Frontal cortex (tissue), 4 donors: ENCODE results near the gene ARHGEF7. TPM values are rescaled to one million over a fixed set of nuclear protein-coding genes. Genes with fewer than 3 reads are reported as not detected.

ENCODE experiments used
- DNase-seq, 2 donors: peaks; one replicate each; pipeline ENCODE4 v3.0.0; 2012; ENCODE audit warnings: low spot score in 2 of 2
- FAIRE-seq: peaks from 2 replicates; lab custom pipeline; 2012; peaks lifted over from hg19 to GRCh38; lab: Jason Lieb, UNC
- total RNA-seq: library from RNA; depleted of rRNA; stranded (reverse); fragments of >200 nt; gene quantifications from one replicate; pipeline ENCODE4 v1.2.3, GENCODE V29; 2014
- donor health status: control.
- donor health status: control.
- donor health status: control.

ARHGEF7 gene
- total RNA-seq, 1 donor from 2014 or later, result 137 TPM

DNA sequence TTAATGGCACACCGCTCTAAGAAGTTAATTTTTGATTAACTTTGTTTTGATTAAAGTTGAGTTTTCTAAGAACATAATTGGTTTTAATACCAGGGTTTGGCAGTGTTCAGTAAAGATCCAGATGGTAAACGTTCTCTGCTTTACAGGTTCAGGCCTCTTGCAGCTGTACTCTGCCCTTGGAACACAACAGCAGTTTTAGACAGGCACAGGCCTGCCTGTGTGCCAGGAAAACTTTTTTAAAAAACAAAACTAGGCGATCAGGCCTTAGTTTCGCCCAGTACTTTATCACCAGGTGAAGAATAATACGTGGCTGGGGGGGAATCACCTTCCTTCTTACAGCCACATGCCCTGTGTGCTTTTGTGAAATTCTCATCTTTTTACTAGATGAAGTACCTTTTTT, 167.3 kb downstream of the ARHGEF7 start:
- FAIRE-seq (no peak), DNase-seq (no peak)

DNA sequence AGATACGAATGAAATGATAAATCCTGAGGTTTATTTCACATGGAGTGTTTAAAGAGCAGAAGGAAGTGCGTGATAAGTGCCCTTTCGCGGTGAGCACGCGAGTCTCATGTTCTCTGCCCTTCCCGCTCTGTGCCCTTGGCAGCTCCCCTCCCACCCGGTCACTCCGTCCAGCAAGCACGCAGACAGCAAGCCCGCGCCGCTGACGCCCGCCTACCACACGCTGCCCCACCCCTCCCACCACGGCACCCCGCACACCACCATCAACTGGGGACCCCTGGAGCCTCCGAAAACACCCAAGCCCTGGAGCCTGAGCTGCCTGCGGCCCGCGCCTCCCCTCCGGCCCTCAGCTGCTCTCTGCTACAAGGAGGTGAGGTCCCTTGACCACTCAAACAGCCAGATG, 167.9 kb downstream of the ARHGEF7 start:
- DNase-seq (no peak), FAIRE-seq (no peak)

DNA sequence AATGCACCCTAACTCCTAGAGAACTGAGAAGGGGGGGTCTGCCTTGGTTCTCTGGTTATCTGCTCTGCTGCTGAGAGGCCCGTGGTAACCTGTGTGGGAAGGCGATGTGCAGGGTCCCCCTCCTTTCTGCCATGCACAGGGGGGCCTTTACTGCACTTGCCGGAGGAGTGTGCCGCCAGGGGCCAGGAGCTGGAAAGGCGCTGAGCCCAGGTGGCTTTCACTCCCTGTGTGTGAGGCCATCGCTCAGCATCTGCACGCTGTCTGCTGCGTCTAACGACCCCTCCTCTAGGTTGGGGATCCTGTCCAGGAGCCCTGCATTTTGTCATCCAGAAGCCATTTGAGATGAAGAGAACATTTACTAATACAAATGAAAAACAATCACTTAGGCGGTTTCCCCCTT, 168.3 kb downstream of the ARHGEF7 start:
- DNase-seq, result no peak
- no peak for FAIRE-seq

DNA sequence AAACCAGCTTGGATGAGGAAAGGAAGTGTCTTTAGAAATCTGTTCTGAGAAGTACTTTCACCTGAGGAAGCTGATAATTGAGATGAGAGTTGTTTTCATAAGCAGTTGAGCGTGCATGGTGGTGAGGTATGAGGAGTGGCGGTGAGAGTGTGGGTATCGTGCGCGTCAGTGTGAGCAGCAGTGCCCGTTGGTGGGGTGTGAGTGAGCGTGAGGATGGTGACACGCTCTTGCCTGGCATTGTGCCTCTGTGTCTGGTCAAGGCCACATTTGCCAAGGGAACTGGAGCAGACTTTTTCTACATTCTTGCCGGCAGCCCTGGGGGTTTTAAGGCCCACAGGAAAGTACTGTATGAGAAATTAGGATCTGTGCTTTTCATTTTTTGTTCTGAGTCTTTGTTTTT, 168.9 kb downstream of the ARHGEF7 start:
- DNase-seq (no peak), FAIRE-seq (no peak)

DNA sequence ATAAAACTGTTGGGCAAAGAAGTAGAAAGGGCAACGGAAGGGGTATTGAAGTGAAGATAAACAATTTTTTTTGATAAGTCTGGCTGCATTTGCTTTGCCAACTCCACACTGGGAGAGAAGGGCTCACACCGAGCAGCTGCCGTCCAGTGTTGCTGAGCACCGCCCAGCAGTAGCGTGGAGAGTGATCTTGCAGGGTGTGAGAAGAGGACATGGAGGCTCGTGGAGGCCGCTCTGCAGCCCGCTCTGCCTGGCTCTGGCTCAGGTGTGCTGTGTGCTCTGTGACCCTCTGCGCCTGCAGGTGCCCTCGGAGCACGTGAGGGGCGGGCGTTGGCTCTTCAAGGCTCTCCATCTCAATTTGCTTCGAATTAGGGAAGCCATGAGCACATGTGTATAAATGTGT, 169.5 kb downstream of the ARHGEF7 start:
- FAIRE-seq (no peak), DNase-seq (no peak)

DNA sequence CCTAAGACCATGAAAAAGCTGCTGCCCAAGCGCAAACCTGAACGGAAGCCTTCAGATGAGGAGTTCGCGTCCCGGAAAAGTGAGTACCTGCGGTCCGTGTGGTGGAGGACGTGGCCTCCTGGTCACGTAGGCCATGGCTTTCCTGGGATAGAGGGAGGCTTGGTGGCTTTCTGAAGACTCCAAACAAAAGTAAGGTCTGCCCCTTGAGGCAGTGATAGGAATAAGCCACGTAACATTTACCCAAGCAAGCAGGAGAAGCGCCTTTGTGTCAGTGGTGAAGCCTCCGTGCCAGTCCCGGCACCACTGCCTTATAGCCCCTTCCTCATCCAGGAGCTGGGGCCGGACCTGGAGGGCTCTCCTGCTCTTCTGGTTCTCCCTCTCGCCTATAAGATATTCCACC, 171.1 kb downstream of the ARHGEF7 start:
- FAIRE-seq (no peak), DNase-seq (no peak)

DNA sequence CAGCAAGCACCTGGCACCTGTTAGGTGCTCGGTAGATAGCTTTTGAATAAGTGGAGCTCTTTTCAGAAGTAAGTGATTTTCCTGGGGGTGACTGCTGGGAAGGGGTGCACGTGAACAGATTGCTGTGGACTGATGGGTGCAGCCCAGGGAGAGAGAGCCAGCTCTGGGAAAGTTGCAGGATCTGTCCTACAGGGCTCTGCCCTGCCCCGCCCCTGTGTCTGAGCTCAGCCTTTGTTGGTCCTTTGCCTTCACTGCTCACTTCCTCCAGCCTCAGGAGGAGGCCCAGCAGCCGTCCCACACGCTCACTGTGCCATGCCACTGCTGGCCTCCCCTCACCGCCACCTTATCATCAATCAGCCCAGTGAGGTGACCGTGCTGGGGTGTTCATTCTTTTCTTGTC, 171.6 kb downstream of the ARHGEF7 start:
- FAIRE-seq, result no peak
- no peak for DNase-seq

DNA sequence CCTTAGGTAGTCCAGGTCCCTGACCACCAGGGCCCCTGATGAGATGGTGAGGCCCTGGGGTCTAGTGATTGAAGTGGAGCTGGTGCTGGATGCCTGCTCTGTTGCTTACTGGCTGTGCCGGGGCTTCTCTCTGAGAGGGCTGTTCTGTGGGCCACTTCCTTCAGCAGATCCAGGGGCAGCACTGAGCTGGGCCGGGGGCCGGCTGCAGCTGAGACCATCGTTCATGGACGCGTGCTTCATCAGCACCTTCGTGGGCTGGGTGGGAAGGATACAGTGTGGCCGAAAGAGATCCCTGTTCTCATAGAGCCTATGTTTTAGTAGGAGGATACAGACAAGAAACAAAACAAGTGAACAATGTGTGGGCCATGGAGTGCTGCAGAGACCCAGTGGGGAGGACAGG, 172.1 kb downstream of the ARHGEF7 start:
- FAIRE-seq, result no peak
- DNase-seq, result no peak

DNA sequence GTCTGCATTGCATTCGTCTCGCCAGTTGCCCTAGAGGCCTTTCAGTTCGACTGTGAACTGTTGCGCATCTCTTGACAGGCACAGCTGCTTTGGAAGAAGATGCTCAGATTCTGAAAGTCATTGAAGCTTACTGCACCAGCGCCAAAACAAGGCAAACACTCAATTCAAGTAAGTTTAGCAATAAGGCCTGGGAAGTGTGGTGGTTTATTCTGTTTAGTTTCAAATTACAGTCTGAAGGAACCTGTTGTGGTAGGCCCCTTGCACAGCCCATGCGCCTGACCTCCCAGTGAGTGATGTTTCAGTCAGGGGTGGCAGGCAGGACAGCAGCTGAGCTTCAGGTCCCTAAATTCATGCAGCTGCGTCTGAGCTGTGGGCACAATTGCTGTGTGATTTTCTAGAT, 173.2 kb downstream of the ARHGEF7 start:
- DNase-seq (no peak), FAIRE-seq (no peak)

DNA sequence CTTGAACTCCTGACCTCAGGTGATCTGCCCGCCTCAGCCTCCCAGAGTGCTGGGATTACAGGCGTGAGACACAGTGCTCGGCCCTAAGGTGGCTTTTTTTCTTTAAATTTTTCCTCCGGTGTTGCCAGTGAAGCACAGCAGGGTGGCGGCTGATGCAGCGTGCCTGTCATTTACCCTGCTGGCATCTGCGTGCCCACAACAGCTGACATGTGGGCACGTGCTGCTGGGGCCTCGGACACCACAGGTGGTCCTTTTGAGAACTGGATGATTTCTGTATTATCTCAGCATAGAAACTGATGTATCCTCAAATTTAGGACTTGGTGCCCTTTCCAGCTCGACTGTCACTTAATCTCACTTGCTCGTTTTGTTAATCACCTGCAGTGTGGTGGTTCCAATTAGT, 174.1 kb downstream of the ARHGEF7 start:
- no peak for FAIRE-seq
- DNase-seq, result no peak

DNA sequence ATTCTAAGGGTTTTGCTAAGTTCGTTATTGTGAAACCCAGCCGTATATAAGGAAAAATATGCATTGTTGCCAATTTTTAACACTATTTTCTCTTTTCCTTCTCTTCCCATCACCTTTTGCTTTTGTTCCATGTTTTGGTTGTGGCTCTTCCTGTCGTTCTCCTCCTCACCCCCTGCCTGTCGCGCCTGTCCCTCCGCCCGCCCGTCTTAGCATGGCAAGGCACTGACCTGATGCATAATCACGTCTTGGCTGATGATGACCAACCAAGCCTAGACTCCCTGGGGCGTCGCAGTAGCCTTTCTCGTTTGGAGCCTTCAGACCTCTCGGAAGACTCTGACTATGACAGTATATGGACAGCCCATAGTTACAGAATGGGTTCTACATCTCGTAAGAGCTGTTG, 176.8 kb downstream of the ARHGEF7 start:
- FAIRE-seq, result no peak
- no peak for DNase-seq

DNA sequence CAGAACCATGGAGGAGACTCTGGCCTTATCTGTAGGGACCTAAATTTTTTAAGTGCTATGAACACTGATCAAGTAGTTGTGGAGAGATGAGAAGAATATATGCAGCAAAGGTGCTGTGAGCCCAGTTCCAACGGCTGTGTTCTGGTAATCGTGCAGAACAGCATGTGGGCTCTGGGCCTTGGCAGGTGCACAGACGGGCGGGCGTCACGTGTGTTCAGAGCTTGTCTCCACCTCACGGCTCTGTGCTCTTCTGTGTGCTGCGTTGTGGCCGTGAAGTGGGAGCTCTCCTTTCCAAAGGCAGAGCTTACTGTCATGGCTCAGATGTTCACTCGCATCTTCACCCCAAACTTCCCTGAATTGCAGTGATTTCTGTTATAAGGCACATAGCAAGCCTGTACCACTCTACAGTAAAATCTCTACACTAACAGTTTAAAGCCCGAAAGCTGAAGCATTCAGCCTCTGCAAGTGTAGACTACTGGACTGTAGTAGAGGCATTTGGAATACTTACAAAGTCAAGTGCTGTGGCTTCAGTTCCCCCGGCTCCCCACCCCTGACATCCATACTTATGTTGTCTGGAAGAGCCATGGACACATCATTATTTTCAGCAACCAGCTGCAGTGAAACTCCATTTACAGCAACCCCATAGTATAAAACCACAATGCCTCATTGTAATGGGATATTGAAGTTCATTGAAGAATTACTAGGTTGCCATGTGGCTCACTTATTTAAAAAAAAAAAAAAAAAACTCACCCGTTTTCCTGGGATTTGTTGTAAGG, 177.8 kb downstream of the ARHGEF7 start:
- no peak for FAIRE-seq
- DNase-seq, result peak in 1 of 2 donors; percentile 34

DNA sequence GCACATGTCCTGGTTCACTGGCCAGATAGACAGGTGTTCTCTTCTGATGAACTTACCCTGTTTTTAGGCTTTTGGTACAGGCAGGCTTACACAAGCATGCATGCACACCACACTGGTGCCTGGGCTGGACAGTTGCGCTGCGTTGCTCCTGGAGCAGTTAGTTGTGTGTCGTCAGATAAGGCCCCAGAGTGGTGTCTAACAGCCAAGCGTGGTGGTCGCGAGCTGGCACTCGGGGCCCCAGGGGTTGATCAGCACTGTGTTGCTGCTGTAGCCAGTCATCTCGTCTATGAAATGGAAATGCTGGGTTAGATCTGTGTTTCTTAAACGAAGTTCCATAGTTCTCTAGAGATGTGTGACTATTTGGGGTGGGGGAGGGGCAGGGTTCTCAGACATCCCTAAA, 180.8 kb downstream of the ARHGEF7 start:
- DNase-seq, result no peak
- no peak for FAIRE-seq

DNA sequence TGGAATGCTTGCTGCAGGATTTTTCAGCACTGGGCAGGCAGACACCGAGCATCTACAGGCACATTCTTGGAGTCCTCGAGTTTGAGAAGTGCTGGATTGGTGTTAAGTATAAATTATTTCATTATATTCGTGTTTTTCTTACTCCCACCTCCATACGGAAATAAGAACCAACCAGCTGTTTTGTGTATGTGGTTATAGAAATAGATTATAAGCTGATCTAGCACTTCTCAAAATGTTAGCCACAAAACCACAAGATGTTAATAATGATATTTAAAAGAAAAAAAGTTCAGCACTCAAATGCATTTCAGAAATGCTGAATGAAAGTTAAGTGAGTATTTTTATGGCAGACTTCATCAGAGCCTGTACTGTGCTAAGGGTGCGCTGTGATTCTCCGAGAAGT, 181.3 kb downstream of the ARHGEF7 start:
- FAIRE-seq (no peak), DNase-seq (no peak)

DNA sequence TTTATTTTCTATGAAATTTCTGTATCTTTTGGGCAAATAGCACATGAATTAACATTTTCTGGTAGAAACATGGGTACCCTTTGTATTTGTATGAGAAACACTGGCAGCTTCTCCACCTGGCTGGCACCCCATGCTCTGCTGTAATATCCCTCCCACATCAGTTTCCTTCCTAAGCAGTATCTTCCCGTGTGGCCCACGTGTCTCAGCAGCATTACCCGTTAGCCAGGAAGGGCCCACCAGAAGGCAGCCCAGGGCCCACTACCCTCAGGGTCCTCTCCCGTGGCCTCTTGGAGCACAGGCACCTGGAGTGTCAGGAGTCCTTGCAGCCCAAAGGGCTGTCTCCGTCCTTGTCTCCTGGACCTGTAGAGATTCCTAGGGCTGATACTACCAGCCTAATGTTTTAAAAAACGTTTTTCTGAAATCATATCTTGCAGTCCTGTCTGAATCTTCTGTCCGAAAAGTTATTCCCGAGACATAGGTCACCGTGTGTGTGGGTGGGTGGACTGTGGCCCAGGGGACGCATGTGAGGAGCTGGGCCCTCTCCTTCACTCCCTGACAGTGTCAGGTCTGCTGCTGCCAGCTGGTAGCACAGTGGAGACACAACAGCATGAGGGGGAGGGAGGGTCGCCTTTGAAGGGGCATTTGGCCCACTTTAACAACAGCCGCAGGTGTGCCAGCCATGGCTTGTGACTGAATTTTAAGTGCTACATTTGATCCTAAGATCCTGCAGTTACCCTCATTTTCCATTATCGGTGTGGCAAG, 183.3 kb downstream of the ARHGEF7 start:
- no peak for FAIRE-seq

DNA sequence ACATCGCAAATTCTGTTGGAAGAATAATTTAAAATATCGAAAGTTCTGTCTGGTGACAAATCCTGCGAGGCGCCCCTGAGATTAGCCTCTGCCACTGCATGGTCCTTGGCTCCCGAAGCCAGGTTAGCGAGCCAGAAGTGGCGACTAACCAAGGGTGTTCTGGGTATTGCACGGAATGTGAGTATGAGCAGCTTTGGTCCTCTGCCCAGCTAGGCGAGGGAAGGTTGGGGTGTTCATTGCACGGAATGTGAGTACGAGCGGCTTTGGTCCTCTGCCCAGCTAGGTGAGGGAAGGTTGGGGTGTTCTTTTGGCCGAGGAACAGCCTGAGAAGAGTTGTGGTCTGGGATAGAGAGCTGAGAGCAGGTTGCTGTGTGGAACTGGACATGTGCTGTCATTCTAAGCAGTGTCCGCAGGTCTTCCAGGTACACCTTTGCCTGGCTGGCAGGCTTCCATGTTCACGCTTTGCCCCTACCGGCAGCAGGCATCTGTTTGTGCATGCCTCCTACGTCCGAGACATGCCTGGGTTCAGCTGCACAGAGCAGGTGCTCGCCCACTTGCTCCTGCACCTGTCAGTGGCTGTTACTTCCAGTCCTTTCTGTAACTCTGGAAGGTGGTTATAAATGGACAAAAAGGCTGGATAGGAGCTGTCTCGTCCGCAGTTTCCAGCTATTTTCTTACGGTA, 187.1 kb downstream of the ARHGEF7 start:
- FAIRE-seq, result no peak
- no peak for DNase-seq

More for the DNA sequence above, 183.3 kb downstream of the ARHGEF7 start:
- no peak for DNase-seq

DNA sequence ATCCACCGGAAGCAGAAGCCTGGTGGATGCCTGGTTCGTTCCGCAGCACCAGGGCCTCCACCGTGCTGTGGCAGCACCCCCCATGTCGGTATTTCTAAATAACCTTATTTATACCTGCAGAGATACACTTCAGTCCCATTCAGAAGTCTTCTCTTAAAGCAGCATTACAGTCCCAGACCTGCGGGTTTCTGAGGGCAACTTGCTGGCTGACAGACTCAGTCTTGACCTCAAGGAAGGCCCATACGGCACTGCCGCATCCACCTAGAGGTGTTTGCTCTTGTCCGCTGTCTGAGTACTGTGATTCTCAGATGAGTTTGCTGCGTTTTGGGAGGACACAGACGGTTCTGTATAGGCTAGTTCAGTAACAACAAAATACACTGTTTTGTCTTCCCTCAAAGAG, 188.4 kb downstream of the ARHGEF7 start:
- FAIRE-seq (no peak), DNase-seq (no peak)

DNA sequence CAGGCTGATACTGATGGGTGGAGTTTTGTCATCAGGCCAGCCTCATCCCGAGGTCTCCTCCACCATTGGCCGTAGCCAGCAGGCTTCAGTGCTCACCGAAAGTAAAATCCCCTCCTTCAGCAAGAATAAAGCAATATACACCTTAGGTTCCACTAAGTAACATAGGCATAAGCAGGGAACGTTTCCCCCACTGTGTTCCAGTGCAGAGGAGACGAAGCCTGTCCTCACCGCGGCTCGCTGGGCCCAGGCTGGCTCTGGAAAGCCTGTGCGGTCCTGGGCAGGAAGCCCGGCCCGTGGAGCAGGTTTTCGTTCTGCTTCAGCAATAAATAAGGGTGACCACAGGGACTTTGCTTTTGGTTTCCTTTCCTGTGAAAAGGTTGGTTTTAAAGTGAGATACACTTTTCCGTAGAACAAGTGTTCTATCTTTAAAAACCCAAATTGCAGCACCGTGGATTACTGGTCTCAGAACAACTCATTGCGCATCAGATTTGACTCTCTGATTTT, 189.0 kb downstream of the ARHGEF7 start:
- DNase-seq, result no peak

DNA sequence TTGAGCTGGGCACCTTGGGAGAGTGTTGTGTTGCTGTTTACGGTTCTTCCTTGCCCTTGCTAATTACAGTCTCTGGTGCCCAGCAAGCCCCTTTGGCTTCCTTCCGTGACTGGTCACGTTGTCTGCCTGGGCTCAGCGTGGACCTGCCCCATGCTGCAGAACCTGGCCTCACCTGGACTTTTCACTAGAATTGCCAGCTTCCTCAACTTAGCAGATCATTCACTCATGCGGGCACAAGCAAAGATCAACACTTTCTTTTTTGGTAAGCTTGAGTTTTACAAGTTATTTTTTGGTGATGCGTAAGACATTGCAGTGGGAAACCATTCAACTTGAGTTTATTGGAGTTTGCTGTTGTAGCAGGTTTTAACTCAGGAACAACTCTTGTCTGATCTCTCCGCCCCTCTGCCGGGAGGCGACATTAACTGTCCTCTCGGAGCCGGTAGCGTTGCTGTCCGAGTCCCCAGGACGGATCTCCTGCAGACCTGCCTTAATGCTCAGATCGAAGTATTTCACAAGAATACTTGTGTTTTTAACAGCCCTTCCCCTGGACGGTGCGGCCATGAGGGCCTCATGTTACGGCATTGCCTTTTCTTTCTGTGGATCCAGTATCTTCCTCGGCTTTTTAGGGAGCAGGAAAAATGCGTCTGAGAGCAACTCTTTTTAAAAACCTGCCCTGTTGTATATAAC, 189.6 kb downstream of the ARHGEF7 start:
- DNase-seq, result no peak
- FAIRE-seq, result no peak

More for the DNA sequence above, 189.0 kb downstream of the ARHGEF7 start:
- FAIRE-seq, result no peak

DNA sequence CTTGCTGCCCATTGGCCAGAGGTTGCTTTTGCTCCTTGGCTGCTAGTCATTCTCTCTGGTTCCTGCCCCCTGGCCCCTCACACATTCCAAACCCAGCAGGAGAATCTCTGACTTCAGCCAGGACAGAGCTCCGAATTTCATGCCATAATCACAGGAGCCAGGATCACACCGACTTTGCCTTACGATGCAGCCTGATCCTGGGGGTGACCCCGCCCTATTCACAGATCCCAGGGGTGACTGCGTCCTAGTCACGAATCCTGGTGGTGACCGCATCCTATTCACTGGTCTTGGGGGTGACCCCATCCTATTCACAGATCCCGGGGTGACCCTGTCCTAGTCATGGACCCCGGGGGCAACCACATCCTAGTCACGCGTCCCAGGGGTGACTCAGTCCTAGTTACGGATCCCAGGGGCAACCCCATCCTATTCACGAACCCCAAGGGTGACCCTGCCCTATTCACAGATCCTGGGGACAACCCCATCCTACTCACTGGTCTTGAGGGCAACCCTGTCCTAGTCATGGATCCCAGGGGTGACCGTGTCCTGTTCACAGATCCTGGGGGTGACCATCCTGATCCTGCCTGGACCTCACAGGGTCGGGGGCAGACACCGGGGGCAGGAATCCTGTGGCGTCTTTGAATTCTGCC, 198.0 kb downstream of the ARHGEF7 start:
- no peak for DNase-seq
- FAIRE-seq, result no peak
